Ishikawa (cell line): Measurements from ENCODE around the gene MXD3.

Experiments used
- CEBPB ChIP-seq: IDR thresholded peaks from 2 replicates; pipeline ENCODE4 v1.6.1; 2012
- EGR1 ChIP-seq: IDR thresholded peaks from 2 replicates; pipeline ENCODE4 v1.6.1; 2012
- EP300 ChIP-seq: IDR thresholded peaks from 2 replicates; pipeline ENCODE4 v1.6.1; 2012; ENCODE audit warnings: borderline replicate concordance
- FOXM1 ChIP-seq: IDR thresholded peaks from 2 replicates; pipeline ENCODE4 v1.6.1; 2012; ENCODE audit warnings: low read depth, borderline replicate concordance
- TF ChIP-seq, protein P1 (sequence below): IDR thresholded peaks from 2 replicates; pipeline ENCODE4 v1.6.1; 2012
- TF ChIP-seq, protein P2 (sequence below): IDR thresholded peaks from 2 replicates; pipeline ENCODE4 v1.6.1; 2012; ENCODE audit warnings: low read depth, mild to moderate bottlenecking

GRCh38 chr5:177309351-177310191 is 2.1 kb downstream of the MXD3 start:
- TF ChIP-seq, protein P1, sequence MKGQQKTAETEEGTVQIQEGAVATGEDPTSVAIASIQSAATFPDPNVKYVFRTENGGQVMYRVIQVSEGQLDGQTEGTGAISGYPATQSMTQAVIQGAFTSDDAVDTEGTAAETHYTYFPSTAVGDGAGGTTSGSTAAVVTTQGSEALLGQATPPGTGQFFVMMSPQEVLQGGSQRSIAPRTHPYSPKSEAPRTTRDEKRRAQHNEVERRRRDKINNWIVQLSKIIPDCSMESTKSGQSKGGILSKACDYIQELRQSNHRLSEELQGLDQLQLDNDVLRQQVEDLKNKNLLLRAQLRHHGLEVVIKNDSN, result no peak
- TF ChIP-seq EP300 (no peak), EGR1 (no peak), CEBPB (no peak), FOXM1 (no peak)
- TF ChIP-seq, protein P2, sequence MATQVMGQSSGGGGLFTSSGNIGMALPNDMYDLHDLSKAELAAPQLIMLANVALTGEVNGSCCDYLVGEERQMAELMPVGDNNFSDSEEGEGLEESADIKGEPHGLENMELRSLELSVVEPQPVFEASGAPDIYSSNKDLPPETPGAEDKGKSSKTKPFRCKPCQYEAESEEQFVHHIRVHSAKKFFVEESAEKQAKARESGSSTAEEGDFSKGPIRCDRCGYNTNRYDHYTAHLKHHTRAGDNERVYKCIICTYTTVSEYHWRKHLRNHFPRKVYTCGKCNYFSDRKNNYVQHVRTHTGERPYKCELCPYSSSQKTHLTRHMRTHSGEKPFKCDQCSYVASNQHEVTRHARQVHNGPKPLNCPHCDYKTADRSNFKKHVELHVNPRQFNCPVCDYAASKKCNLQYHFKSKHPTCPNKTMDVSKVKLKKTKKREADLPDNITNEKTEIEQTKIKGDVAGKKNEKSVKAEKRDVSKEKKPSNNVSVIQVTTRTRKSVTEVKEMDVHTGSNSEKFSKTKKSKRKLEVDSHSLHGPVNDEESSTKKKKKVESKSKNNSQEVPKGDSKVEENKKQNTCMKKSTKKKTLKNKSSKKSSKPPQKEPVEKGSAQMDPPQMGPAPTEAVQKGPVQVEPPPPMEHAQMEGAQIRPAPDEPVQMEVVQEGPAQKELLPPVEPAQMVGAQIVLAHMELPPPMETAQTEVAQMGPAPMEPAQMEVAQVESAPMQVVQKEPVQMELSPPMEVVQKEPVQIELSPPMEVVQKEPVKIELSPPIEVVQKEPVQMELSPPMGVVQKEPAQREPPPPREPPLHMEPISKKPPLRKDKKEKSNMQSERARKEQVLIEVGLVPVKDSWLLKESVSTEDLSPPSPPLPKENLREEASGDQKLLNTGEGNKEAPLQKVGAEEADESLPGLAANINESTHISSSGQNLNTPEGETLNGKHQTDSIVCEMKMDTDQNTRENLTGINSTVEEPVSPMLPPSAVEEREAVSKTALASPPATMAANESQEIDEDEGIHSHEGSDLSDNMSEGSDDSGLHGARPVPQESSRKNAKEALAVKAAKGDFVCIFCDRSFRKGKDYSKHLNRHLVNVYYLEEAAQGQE, result no peak
